Fibroblast of lung (primary cell): Measurements from ENCODE around the gene PIK3R1. TPM values are rescaled to one million over a fixed set of nuclear protein-coding genes. Genes with fewer than 3 reads are reported as not detected.

ENCODE experiments used
- DNase-seq, 2 donors: peaks; one replicate each; pipeline versions ENCODE4 v3.0.0 to v3.0.0-alpha.2; 2010; ENCODE audit warnings: low read depth in 2 of 2
- H2AFZ ChIP-seq: 2 replicates; pipeline ENCODE4 v1.5.1; 2012; ENCODE audit warnings: low read length, control low read depth, inconsistent platforms
- H3K27ac ChIP-seq: 2 replicates; pipeline ENCODE4 v1.5.1; 2011; ENCODE audit warnings: low read length, control low read depth; ENCODE audit not compliant: insufficient read depth
- H3K27me3 ChIP-seq: 2 replicates; pipeline ENCODE4 v1.5.1; 2011; ENCODE audit warnings: mild to moderate bottlenecking, low read length; ENCODE audit not compliant: control insufficient read depth, insufficient read depth
- H3K36me3 ChIP-seq: 2 replicates; pipeline ENCODE4 v1.5.1; 2011; ENCODE audit warnings: low read length; ENCODE audit not compliant: control insufficient read depth, insufficient read depth
- H3K4me1 ChIP-seq: 2 replicates; pipeline ENCODE4 v1.5.1; 2011; ENCODE audit warnings: low read length; ENCODE audit not compliant: control insufficient read depth, insufficient read depth; ENCODE audit errors: extremely low read depth
- H3K4me2 ChIP-seq: 2 replicates; pipeline ENCODE4 v1.5.1; 2011; ENCODE audit warnings: low read length, control low read depth; ENCODE audit not compliant: insufficient read depth; ENCODE audit errors: extremely low read depth
- H3K4me3 ChIP-seq, 4 experiments: fragments of 200-600 bp in 1 of 4; sonication (generic) in 1 of 4; replicated peaks in 1 of 4; 2 replicates each; pipeline ENCODE4 v1.5.1; 2011 to 2016; ENCODE audit warnings: low read length in 4 of 4, low read depth in 3 of 4, mild to moderate bottlenecking in 3 of 4, control low read depth in 2 of 4, inconsistent platforms in 1 of 4, mixed read lengths in 1 of 4; ENCODE audit not compliant: insufficient read depth in 1 of 4; ENCODE audit errors: control extremely low read depth in 1 of 4
- H3K79me2 ChIP-seq: 2 replicates; pipeline ENCODE4 v1.5.1; 2012; ENCODE audit warnings: mild to moderate bottlenecking, low read length, inconsistent platforms; ENCODE audit not compliant: control insufficient read depth, insufficient read depth
- H3K9ac ChIP-seq: 2 replicates; pipeline ENCODE4 v1.5.1; 2011; ENCODE audit warnings: mild to moderate bottlenecking, low read length, control low read depth; ENCODE audit not compliant: insufficient read depth
- H3K9me3 ChIP-seq: 2 replicates; pipeline ENCODE4 v1.5.1; 2012; ENCODE audit warnings: low read depth, low read length; ENCODE audit not compliant: control insufficient read depth, insufficient read depth
- H4K20me1 ChIP-seq: 2 replicates; pipeline ENCODE4 v1.5.1; 2011; ENCODE audit warnings: low read length; ENCODE audit not compliant: control insufficient read depth, insufficient read depth; ENCODE audit errors: extremely low read depth
- CTCF ChIP-seq, 2 donors: IDR thresholded peaks in 1 of 2; conservative IDR thresholded peaks in 1 of 2; 1 replicate in 1 of 2; 2 replicates in 1 of 2; pipeline ENCODE4 v1.5.1; 2011 to 2012; ENCODE audit warnings: low read length in 2 of 2, control low read depth in 1 of 2, inconsistent platforms in 1 of 2, low read depth in 1 of 2, mild to moderate bottlenecking in 1 of 2
- EZH2 ChIP-seq: IDR thresholded peaks from 2 replicates; pipeline ENCODE4 v1.5.1; 2012; ENCODE audit warnings: low read length, control low read depth, mild to moderate bottlenecking; ENCODE audit errors: missing control alignments
- polyA plus RNA-seq, 2 donors: library from polyadenylated mRNA; depleted of rRNA in 1 of 2; stranded (reverse) in 1 of 2; unstranded in 1 of 2; fragments of >200 nt; gene quantifications; 2 replicates each; pipeline ENCODE4 v1.2.1, GENCODE V29; 2011 to 2012; ENCODE audit warnings: missing spikeins in 1 of 2
- total RNA-seq: library from RNA; depleted of rRNA; stranded (reverse); fragments of >200 nt; gene quantifications from 2 replicates; pipeline ENCODE4 v1.2.1, GENCODE V29; 2014

PIK3R1 gene
- total and polyA plus RNA-seq, 2 donors (not counting 1 experiment from before 2014, with no cell fraction given) = 17.7 to 36.3 TPM

- peak; percentile 86 to 90 for DNase-seq
- peak overlapping the region; percentile 13 for H3K4me2 ChIP-seq
- peaks cover 9% of the 10 kb centered on the region for H3K4me1 ChIP-seq
- peaks cover 44% of the 10 kb centered on the region for H3K79me2 ChIP-seq
- no peaks in the 10 kb centered on the region for H3K9me3 ChIP-seq
- no peak overlapping the region for H3K9ac ChIP-seq
- TF ChIP-seq CTCF (conservative IDR thresholded peaks at IDR 0.05 in 1 of 2, IDR thresholded peaks at IDR 0.05 in 1 of 2; ENCODE audit: low read depth in 1 of 2, low read length in 2 of 2) = no peak
- no peak for TF ChIP-seq EZH2
- no peaks in the 10 kb centered on the region for H3K36me3 ChIP-seq
- H3K4me3 ChIP-seq = peak overlapping the region in 1 of 4 experiments; percentile 6
- no peaks in the 10 kb centered on the region for H3K27me3 ChIP-seq
- H3K27ac ChIP-seq = peak overlapping the region; percentile 7
- no peak overlapping the region for H2AFZ ChIP-seq
- H4K20me1 ChIP-seq = no peaks in the 10 kb centered on the region
Observed at GRCh38 chr5:68225188-68225910, 9.8 kb downstream of the PIK3R1 start.

GRCh38 chr5:68225911-68226545 is 10.5 kb downstream of the PIK3R1 start:
- H3K79me2 ChIP-seq = peaks cover 38% of the 10 kb centered on the region
- peak overlapping the region; percentile 7 for H3K4me2 ChIP-seq
- peaks cover 9% of the 10 kb centered on the region for H3K4me1 ChIP-seq
- no peaks in the 10 kb centered on the region for H3K27me3 ChIP-seq
- no peak for DNase-seq
- H3K36me3 ChIP-seq = no peaks in the 10 kb centered on the region
- TF ChIP-seq EZH2 (no peak), CTCF (conservative IDR thresholded peaks at IDR 0.05 in 1 of 2, IDR thresholded peaks at IDR 0.05 in 1 of 2; ENCODE audit: low read depth in 1 of 2, low read length in 2 of 2) (no peak)
- no peak overlapping the region for H3K27ac ChIP-seq
- H3K9ac ChIP-seq = no peak overlapping the region
- no peak overlapping the region for H3K4me3 ChIP-seq
- H3K9me3 ChIP-seq = no peaks in the 10 kb centered on the region
- H4K20me1 ChIP-seq = no peaks in the 10 kb centered on the region
- no peak overlapping the region for H2AFZ ChIP-seq

DNA sequence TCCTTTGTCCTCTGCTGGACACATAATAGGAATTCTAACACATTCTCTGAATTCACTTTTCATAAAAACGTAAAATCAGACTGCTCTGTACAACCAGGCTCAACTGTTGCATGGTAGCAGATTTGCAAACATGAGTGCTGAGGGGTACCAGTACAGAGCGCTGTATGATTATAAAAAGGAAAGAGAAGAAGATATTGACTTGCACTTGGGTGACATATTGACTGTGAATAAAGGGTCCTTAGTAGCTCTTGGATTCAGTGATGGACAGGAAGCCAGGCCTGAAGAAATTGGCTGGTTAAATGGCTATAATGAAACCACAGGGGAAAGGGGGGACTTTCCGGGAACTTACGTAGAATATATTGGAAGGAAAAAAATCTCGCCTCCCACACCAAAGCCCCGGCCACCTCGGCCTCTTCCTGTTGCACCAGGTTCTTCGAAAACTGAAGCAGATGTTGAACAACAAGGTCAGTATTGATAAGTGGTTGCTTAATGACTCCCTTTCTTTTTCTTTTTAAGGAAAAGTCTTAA is 11.1 kb downstream of the PIK3R1 start:
- DNase-seq = no peak

More for the DNA sequence above, 11.1 kb downstream of the PIK3R1 start:
- H3K9ac ChIP-seq = no peak overlapping the region
- H3K4me3 ChIP-seq = no peak overlapping the region
- no peak overlapping the region for H2AFZ ChIP-seq
- H3K9me3 ChIP-seq = no peaks in the 10 kb centered on the region
- TF ChIP-seq EZH2 (no peak), CTCF (conservative IDR thresholded peaks at IDR 0.05 in 1 of 2, IDR thresholded peaks at IDR 0.05 in 1 of 2; ENCODE audit: low read depth in 1 of 2, low read length in 2 of 2) (no peak)
- no peaks in the 10 kb centered on the region for H3K36me3 ChIP-seq
- H3K27me3 ChIP-seq = no peaks in the 10 kb centered on the region
- no peaks in the 10 kb centered on the region for H4K20me1 ChIP-seq
- peaks cover 37% of the 10 kb centered on the region for H3K79me2 ChIP-seq
- no peak overlapping the region for H3K4me2 ChIP-seq
- no peak overlapping the region for H3K27ac ChIP-seq
- H3K4me1 ChIP-seq = peaks cover 14% of the 10 kb centered on the region
